Subcutaneous adipose tissue (tissue), 4 donors: ENCODE data around the gene NYAP2. TPM values are rescaled to one million over a fixed set of nuclear protein-coding genes. Genes with fewer than 3 reads are reported as not detected.

Experiments
- CTCF ChIP-seq: fragments of 450-650 bp; IDR thresholded peaks from one replicate; pipeline ENCODE4 v1.5.1; 2016; ENCODE audit warnings: low read depth, mild to moderate bottlenecking, control low read depth, antibody characterized with exemption, moderate library complexity
- total RNA-seq, 4 donors: library from RNA; depleted of rRNA; stranded (reverse); fragments of >200 nt; gene quantifications; one replicate each; pipeline ENCODE4 v1.1.0, GENCODE V29; 2016

Gene NYAP2
- total RNA-seq, 4 donors from 2014 or later = 0.19 TPM; not detected in 3

- TF ChIP-seq CTCF = no peak
Observed at GRCh38 chr2:225650041-225650440, 250.5 kb downstream of the NYAP2 start.

- no peak for TF ChIP-seq CTCF
Observed at GRCh38 chr2:225660262-225661131, 261.0 kb downstream of the NYAP2 start.

- TF ChIP-seq CTCF = no peak
Observed at GRCh38 chr2:225662101-225662500, 262.6 kb downstream of the NYAP2 start.

- no peak for TF ChIP-seq CTCF
Observed at GRCh38 chr2:225667445-225667844, 267.9 kb downstream of the NYAP2 start.

- no peak for TF ChIP-seq CTCF
Observed at GRCh38 chr2:225668606-225669266, 269.2 kb downstream of the NYAP2 start.

- TF ChIP-seq CTCF = no peak
Observed at GRCh38 chr2:225670111-225670974, 270.8 kb downstream of the NYAP2 start.
